Immature natural killer cell (primary cell): Measurements from ENCODE around the gene CBL. TPM values are rescaled to one million over a fixed set of nuclear protein-coding genes. Genes with fewer than 3 reads are reported as not detected.

Experiments
- DNase-seq, 3 donors: peaks; one replicate each; pipeline ENCODE4 v3.0.0; 2022; ENCODE audit warnings: mixed read lengths in 1 of 3
- H3K27ac Mint-ChIP-seq, 6 donors: one replicate each; pipeline ENCODE4 v1.8.0; 2020; ENCODE audit warnings: mixed read lengths in 6 of 6, mild to moderate bottlenecking in 5 of 6, inconsistent platforms in 4 of 6, moderate library complexity in 3 of 6
- H3K27me3 Mint-ChIP-seq, 3 donors: one replicate each; pipeline ENCODE4 v1.8.0; 2020 to 2021; ENCODE audit warnings: low read depth in 3 of 3, mild to moderate bottlenecking in 3 of 3, mixed read lengths in 3 of 3, moderate library complexity in 3 of 3, inconsistent platforms in 1 of 3
- H3K36me3 Mint-ChIP-seq, 3 donors: one replicate each; pipeline ENCODE4 v1.8.0; 2020; ENCODE audit warnings: mixed read lengths in 3 of 3, inconsistent platforms in 2 of 3, mild to moderate bottlenecking in 2 of 3
- H3K4me1 Mint-ChIP-seq, 2 donors: one replicate each; pipeline ENCODE4 v1.8.0; 2020; ENCODE audit warnings: inconsistent platforms in 2 of 2, mild to moderate bottlenecking in 2 of 2, mixed read lengths in 2 of 2, moderate library complexity in 1 of 2
- H3K4me3 Mint-ChIP-seq, 5 donors: one replicate each; pipeline ENCODE4 v1.8.0; 2020; ENCODE audit warnings: mild to moderate bottlenecking in 5 of 5, mixed read lengths in 5 of 5, inconsistent platforms in 3 of 5, moderate library complexity in 3 of 5
- H3K9me3 Mint-ChIP-seq, 6 donors: one replicate each; pipeline ENCODE4 v1.8.0; 2020; ENCODE audit warnings: mild to moderate bottlenecking in 6 of 6, mixed read lengths in 6 of 6, inconsistent platforms in 4 of 6, moderate library complexity in 3 of 6
- polyA plus RNA-seq, 3 donors: library from polyadenylated mRNA; unstranded; fragments of 300-500 nt; fragmentation: Illumina TruSeq; gene quantifications; one replicate each; pipeline ENCODE4 v1.2.3, GENCODE V29; 2021

CBL gene
- polyA plus RNA-seq, 3 donors from 2014 or later = 1.1 to 9.6 (median 5.0) TPM

DNA sequence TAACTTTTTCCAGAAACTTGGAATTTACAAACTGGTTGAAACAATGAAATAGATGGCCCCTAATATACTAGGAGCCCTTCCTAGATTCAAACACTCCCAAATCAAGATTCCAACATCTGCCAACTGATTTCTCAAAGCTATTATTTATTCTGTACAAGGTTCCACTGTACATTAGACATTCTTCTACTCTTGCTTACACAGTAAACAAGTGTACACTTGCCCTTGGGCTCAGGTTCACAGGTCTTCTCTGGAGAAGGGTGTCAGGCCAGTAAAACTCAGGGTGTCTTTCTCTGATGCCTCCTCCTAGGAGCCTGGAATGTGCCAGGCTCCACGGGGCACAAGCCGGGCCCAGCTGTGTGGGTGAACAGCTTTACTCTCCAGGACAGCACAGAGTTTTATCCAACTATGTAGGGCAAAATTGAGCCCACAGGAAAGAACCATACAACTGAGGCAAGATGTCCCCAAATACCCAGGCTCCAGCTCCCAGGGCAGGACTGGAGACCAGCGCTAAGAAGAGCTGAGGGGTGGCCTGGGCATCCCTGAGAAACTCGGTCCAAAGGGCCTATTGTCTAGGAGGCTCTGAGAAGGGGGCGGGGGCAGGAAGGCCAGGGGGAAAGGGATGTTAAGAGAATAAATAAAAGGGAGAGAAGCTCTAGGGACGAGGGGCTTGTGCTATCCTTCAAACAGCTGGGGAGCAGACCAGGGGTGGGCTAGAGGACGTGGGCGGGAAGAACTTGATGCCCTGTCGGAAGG, 149.1 kb downstream of the CBL start:
- no peak for DNase-seq
- Mint-ChIP-seq H3K4me3 (peak overlapping the region; percentile 29 to 89 (median 49)), H3K9me3 (no peaks in the 10 kb centered on the region), H3K27me3 (peaks cover 10 to 18% (median 15%) of the 10 kb centered on the region in 3 donors), H3K36me3 (peaks cover 0 to 3% (median 2%) of the 10 kb centered on the region in 3 donors), H3K27ac (no peak overlapping the region), H3K4me1 (peaks cover 5 to 10% of the 10 kb centered on the region in 2 donors)

DNA sequence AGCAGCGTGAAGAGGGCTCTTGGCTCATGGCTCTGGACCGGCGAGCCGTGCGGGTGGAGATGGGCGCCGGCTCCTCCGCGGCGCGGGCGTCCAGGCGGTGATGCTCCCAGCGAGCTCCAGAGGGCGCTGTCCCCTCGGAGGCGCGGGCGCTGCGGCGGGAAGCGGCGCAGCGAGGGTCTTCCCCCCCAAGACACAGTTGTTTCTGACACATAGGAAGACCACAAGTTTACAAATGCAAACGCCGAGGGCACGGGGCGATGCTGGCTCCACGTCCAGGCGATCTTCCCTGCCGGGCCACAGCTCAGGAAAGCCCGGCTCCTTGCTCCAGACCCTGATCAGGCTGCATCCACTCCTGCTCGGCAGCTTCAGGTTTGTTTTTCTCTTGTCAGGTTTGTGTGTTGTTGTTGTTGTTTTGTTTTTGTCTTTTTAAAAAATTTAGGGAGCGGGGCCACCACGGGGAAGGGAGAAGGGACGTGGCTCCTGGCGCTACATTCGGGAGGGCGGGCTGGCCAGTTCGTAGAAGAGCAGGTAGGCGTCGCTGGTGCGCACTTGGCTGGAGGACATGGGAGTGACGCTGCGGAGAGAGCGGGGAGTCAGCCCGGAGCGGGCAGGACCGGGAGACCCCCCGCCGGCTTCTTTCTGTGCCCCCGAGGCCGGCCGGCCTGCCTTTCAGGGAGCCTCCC, 150.4 kb downstream of the CBL start:
- peaks cover 0 to 3% (median 0%) of the 10 kb centered on the region in 3 donors for H3K36me3 Mint-ChIP-seq
- no peaks in the 10 kb centered on the region for H3K9me3 Mint-ChIP-seq
- H3K27me3 Mint-ChIP-seq = peaks cover 10 to 18% (median 15%) of the 10 kb centered on the region in 3 donors
- DNase-seq = peak; percentile 55 to 66 (median 62)
- H3K4me1 Mint-ChIP-seq = peaks cover 5 to 10% of the 10 kb centered on the region in 2 donors
- H3K4me3 Mint-ChIP-seq = peak overlapping the region; percentile 82 to 94 (median 92)
- H3K27ac Mint-ChIP-seq = peak overlapping the region in 4 of 6 donors; percentile 6 to 70 (median 63)

DNA sequence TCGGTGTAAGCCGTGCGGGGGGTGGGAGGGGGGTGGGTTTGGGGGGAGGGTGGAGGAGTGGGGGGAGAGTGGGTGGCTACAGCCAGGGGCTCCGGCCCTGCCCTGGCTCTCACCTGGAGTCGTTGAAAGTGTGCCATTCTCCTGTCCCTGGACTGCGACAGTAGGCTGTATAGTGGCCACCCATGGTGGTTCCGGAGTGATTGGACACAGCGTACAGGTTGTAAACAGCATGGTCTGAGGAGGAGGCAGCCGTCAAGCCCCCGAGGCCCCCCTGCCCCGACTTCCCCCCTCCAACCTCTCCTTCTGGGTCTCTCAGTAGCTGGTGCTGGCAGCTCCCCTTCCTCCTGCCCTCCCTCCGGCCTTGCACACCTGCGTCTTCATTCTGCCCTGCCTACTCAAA, 150.9 kb downstream of the CBL start:
- DNase-seq = no peak
- H3K36me3 Mint-ChIP-seq = peaks cover 0 to 3% (median 0%) of the 10 kb centered on the region in 3 donors
- no peaks in the 10 kb centered on the region for H3K9me3 Mint-ChIP-seq
- peak overlapping the region; percentile 53 to 66 (median 62) for H3K4me3 Mint-ChIP-seq
- H3K27me3 Mint-ChIP-seq = peaks cover 10 to 20% (median 18%) of the 10 kb centered on the region in 3 donors
- no peak overlapping the region for H3K27ac Mint-ChIP-seq
- H3K4me1 Mint-ChIP-seq = peaks cover 5 to 10% of the 10 kb centered on the region in 2 donors

Other genes starting within 250 kb of the CBL start
- gene FOXR1, start 234.6 kb upstream of the CBL start, polyA plus RNA-seq = not detected
- gene CENATAC, start 208.2 kb upstream of the CBL start, polyA plus RNA-seq = 10 to 100 TPM in 2 of 3 donors, 1 to 10 TPM in 1; 9.1 to 17.1 (median 10.5) TPM
- 1,000 to 10,000 TPM; 1,543 to 2,582 (median 1,747) TPM for gene RPS25, start 188.0 kb upstream of the CBL start, polyA plus RNA-seq
- gene TRAPPC4, start 187.6 kb upstream of the CBL start, polyA plus RNA-seq = 100 to 1,000 TPM; 104 to 136 (median 110) TPM
- 10 to 100 TPM in 2 of 3 donors, 1 to 10 TPM in 1; 9.4 to 11.6 (median 11.4) TPM for gene SLC37A4, start 175.5 kb upstream of the CBL start, polyA plus RNA-seq
- gene HYOU1, start 149.1 kb upstream of the CBL start, polyA plus RNA-seq = 10 to 100 TPM; 23.2 to 49.1 (median 32.9) TPM
- gene VPS11, start 138.5 kb upstream of the CBL start, polyA plus RNA-seq = 10 to 100 TPM; 33.0 to 58.8 (median 49.3) TPM
- 10 to 100 TPM in 2 of 3 donors, 1 to 10 TPM in 1; 7.6 to 19.0 (median 11.9) TPM for gene HMBS, start 121.5 kb upstream of the CBL start, polyA plus RNA-seq
- gene DPAGT1, start 104.5 kb upstream of the CBL start, polyA plus RNA-seq = 10 to 100 TPM; 23.7 to 47.4 (median 44.5) TPM
- gene C2CD2L, start 99.0 kb upstream of the CBL start, polyA plus RNA-seq = 1 to 10 TPM; 1.0 to 7.7 (median 2.6) TPM
- 10 to 100 TPM in 2 of 3 donors, 1 to 10 TPM in 1; 9.2 to 18.6 (median 11.0) TPM for gene HINFP, start 84.8 kb upstream of the CBL start, polyA plus RNA-seq
- gene ABCG4, start 57.3 kb upstream of the CBL start, polyA plus RNA-seq = not detected
- 10 to 100 TPM; 10.7 to 20.9 (median 11.0) TPM for gene NLRX1, start 37.6 kb upstream of the CBL start, polyA plus RNA-seq
- gene NHERF4, start 20.9 kb upstream of the CBL start, polyA plus RNA-seq = under 1 TPM in 1 of 3 donors, not detected in 2; 0.24 TPM
- gene MCAM, start 110.8 kb downstream of the CBL start, polyA plus RNA-seq = not detected
- 10 to 100 TPM; 21.9 to 42.2 (median 33.5) TPM for gene RNF26, start 128.2 kb downstream of the CBL start, polyA plus RNA-seq
- gene C1QTNF5, start 134.5 kb downstream of the CBL start, polyA plus RNA-seq = not detected
- gene MFRP, start 140.4 kb downstream of the CBL start, polyA plus RNA-seq = not detected
- gene USP2, start 175.4 kb downstream of the CBL start, polyA plus RNA-seq = not detected
- gene THY1, start 216.8 kb downstream of the CBL start, polyA plus RNA-seq = not detected